ENCODE measurements around the gene CHI3L2. TPM values are rescaled to one million over a fixed set of nuclear protein-coding genes. Genes with fewer than 3 reads are reported as not detected.

CHI3L2 gene
- total RNA-seq, 1 experiment from 2014 or later, result 1.4 TPM

DNA sequence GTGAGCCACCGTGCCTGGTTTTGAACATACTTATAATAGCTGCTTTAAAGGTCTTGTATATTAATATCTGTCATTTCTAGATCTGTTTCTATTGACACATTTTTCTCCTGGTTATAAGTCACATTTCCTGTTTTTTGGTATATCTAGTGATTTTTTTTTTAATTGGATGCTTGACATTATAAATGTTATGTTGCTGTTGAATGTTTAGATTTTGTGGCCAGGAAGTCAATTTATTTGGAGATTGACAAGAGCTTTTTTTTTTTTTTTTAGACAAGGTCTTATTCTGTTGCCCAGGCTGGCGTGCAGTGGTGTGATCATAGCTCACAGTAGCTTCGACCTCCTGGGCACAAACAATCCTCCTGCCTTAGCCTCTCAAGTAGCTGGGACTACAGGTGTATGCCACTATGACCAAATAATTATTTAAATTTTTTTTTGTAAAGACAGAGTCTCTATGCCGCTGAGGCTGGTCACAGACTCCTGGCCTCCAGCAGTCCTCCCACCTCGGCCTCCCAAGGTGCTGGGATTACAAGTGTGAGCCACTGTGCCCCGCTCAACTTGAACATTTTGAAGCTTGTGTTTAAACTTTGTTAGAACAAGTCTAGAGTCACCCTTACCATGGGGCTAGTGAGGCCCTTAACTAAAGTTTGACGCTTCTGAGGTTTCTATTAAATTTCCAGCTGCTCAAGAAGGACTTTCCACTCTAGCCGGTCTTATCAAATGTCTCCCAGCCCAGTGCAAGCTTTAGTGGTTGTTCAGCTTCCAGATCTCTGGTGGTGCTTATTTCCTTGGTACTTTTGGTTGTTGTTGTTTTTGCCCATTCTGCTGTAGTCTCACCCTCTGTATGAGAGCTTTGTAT, 8.6 kb upstream of the CHI3L2 start:
- H3K36me3 Mint-ChIP-seq (ENCODE audit: insufficient read depth, unreplicated experiment), result no peaks in the 10 kb centered on the region

DNA sequence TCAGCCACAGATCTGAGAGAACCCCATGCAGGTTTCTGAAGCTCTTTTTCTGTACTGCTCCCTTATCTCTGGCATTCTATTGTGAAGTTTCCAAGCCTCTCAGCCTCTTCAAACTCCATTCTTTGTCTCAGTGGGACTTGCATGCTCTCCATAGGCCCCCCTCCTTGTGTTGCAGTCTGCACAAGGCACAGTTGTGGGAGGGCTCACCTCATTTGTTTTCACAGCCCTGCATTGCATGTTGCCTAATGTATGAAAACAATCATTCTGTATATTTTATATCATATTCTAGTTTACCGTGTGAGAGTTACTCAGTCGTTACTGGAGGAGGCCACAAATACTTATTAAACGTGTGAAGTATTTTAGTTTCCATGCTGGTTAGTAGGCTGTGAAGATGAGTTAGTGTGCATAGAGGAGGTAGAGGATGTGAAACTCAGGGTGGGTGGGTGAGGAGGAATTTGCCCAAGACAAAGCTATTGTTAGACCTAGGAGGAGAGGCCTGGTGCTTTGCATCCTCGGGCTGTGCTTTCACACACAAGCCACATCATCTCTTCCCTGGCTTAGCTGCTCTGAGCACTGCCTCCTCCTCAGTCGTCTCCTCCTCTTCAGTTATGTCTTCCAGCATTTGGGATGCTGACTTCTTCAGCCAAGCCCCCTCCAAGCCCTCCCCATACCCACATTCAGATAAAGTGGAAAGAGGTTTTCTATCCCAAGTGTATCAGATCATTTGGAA, 7.8 kb upstream of the CHI3L2 start:
- CTCF ChIA-PET, result interaction anchor here (0.6 to 4.0 kb wide), 4 partner anchors 114 to 226 kb away, joined by 3 to 28 read pairs (median 8); no protein-coding TSS in a partner anchor
- no peak overlapping the region for H3K27ac Mint-ChIP-seq (ENCODE audit: low read depth, unreplicated experiment)
- intact Hi-C loops (cut with micrococcal nuclease), result loop anchor here (5.0 kb wide), 1 partner anchor 288 kb away; no protein-coding TSS in a partner anchor
- no peaks in the 10 kb centered on the region for H3K9me3 Mint-ChIP-seq (ENCODE audit: unreplicated experiment)
- H3K36me3 Mint-ChIP-seq (ENCODE audit: insufficient read depth, unreplicated experiment), result no peaks in the 10 kb centered on the region
- no TSS peak for BruUV-seq (replicated peaks)
- POLR2A ChIA-PET, result no interaction called here
- TF ChIP-seq, protein P1, sequence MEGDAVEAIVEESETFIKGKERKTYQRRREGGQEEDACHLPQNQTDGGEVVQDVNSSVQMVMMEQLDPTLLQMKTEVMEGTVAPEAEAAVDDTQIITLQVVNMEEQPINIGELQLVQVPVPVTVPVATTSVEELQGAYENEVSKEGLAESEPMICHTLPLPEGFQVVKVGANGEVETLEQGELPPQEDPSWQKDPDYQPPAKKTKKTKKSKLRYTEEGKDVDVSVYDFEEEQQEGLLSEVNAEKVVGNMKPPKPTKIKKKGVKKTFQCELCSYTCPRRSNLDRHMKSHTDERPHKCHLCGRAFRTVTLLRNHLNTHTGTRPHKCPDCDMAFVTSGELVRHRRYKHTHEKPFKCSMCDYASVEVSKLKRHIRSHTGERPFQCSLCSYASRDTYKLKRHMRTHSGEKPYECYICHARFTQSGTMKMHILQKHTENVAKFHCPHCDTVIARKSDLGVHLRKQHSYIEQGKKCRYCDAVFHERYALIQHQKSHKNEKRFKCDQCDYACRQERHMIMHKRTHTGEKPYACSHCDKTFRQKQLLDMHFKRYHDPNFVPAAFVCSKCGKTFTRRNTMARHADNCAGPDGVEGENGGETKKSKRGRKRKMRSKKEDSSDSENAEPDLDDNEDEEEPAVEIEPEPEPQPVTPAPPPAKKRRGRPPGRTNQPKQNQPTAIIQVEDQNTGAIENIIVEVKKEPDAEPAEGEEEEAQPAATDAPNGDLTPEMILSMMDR (IDR thresholded peaks at IDR 0.05; ENCODE audit: unreplicated experiment), result no peak
- H3K27me3 Mint-ChIP-seq (ENCODE audit: insufficient read depth, unreplicated experiment), result no peaks in the 10 kb centered on the region
- DNase-seq (ENCODE audit: unreplicated experiment), result no peak
- H3K4me1 Mint-ChIP-seq (ENCODE audit: insufficient read depth, unreplicated experiment), result peaks cover 33% of the 10 kb centered on the region
- no peak overlapping the region for H3K4me3 Mint-ChIP-seq (ENCODE audit: unreplicated experiment)

More for the DNA sequence above, 8.6 kb upstream of the CHI3L2 start:
- BruUV-seq (replicated peaks), result no TSS peak
- no peak overlapping the region for H3K27ac Mint-ChIP-seq (ENCODE audit: low read depth, unreplicated experiment)
- no peak for DNase-seq (ENCODE audit: unreplicated experiment)
- H3K4me3 Mint-ChIP-seq (ENCODE audit: unreplicated experiment), result no peak overlapping the region
- ChIA-PET CTCF (interaction anchor here (0.5 to 4.0 kb wide), 8 partner anchors 10 to 221 kb away, joined by 3 to 28 read pairs (median 4); no protein-coding TSS in a partner anchor), POLR2A (no interaction called here)
- intact Hi-C loops (cut with micrococcal nuclease), result no loop called here
- TF ChIP-seq, protein P1 (IDR thresholded peaks at IDR 0.05; ENCODE audit: unreplicated experiment), result no peak
- no peaks in the 10 kb centered on the region for H3K9me3 Mint-ChIP-seq (ENCODE audit: unreplicated experiment)
- H3K27me3 Mint-ChIP-seq (ENCODE audit: insufficient read depth, unreplicated experiment), result no peaks in the 10 kb centered on the region
- H3K4me1 Mint-ChIP-seq (ENCODE audit: insufficient read depth, unreplicated experiment), result peaks cover 39% of the 10 kb centered on the region

DNA sequence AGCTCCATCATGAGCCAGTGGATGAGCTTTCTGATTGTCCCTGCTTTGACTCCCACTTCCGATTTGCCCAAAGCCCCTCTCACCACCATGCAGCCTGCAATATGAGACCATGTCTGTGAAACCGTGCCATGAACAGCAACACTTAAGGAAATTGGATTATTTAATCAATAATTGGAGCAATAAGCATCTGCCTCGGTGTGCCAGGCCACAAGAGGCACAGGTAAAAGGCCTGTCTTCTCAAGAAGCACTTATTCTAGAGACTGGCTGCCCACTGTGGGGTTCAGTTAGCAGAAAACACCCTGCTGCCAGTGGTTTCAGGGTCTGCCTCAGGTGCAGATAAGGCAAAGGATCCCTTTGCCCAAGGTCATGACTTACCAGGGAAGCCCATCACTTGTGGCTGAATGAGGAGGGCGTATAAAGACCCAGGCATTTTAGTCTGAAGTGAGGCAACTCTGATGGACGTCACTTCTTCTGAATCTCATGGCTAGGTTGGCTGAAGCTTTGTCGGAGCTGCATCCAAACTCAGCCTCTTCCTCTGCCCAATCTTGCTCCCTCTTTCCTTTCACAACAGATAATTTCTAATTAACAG, 7.1 kb upstream of the CHI3L2 start:
- H3K27me3 Mint-ChIP-seq (ENCODE audit: insufficient read depth, unreplicated experiment), result no peaks in the 10 kb centered on the region
- BruUV-seq (replicated peaks), result no TSS peak
- CTCF ChIA-PET, result interaction anchor here (0.6 to 4.0 kb wide), 6 partner anchors 38 to 227 kb away, joined by 3 to 28 read pairs (median 6); no protein-coding TSS in a partner anchor
- no peaks in the 10 kb centered on the region for H3K9me3 Mint-ChIP-seq (ENCODE audit: unreplicated experiment)
- H3K27ac Mint-ChIP-seq (ENCODE audit: low read depth, unreplicated experiment), result no peak overlapping the region
- peaks cover 26% of the 10 kb centered on the region for H3K4me1 Mint-ChIP-seq (ENCODE audit: insufficient read depth, unreplicated experiment)
- intact Hi-C loops (cut with micrococcal nuclease), result loop anchor here (5.0 kb wide), 1 partner anchor 287 kb away; no protein-coding TSS in a partner anchor
- POLR2A ChIA-PET, result interaction anchor here (0.6 kb wide), 1 partner anchor 44 kb away, joined by 3 read pairs; no protein-coding TSS in a partner anchor
- H3K36me3 Mint-ChIP-seq (ENCODE audit: insufficient read depth, unreplicated experiment), result no peaks in the 10 kb centered on the region
- TF ChIP-seq, protein P1 (IDR thresholded peaks at IDR 0.05; ENCODE audit: unreplicated experiment), result no peak
- H3K4me3 Mint-ChIP-seq (ENCODE audit: unreplicated experiment), result no peak overlapping the region
- DNase-seq (ENCODE audit: unreplicated experiment), result no peak
